Psoas muscle (tissue), 8 donors: Measurements from ENCODE around the gene TIRAP. TPM values are rescaled to one million over a fixed set of nuclear protein-coding genes. Genes with fewer than 3 reads are reported as not detected.
A peak's percentile ranks its signal among the peaks of the same experiment; 100 is the strongest.

Experiments
- ATAC-seq, 4 donors: fragments of 200-7000 bp; cut with Tn5 transposase; one replicate each; pipeline ENCODE4 v1.9.1; 2020; ENCODE audit warnings: moderate library complexity in 3 of 4, mild to moderate bottlenecking in 2 of 4
- DNase-seq, 2 donors: peaks; one replicate each; pipeline ENCODE4 v3.0.0-alpha.2; 2020
- H3K27ac ChIP-seq: fragments of 200-600 bp; one replicate; pipeline ENCODE4 v1.8.0; 2022
- H3K27me3 ChIP-seq, 3 donors: fragments of 200-600 bp in 1 of 3; one replicate each; pipeline versions ENCODE4 v1.6.1 to v1.8.0; 2013 to 2022; ENCODE audit warnings: low read length in 2 of 3, mild to moderate bottlenecking in 2 of 3, moderate library complexity in 1 of 3; ENCODE audit not compliant: insufficient read depth in 3 of 3
- H3K36me3 ChIP-seq, 2 donors: fragments of 200-600 bp in 1 of 2; one replicate each; pipeline versions ENCODE4 v1.6.1 to v1.8.0; 2013 to 2022; ENCODE audit warnings: low read depth in 1 of 2, mild to moderate bottlenecking in 1 of 2, moderate library complexity in 1 of 2; ENCODE audit not compliant: insufficient read depth in 1 of 2
- H3K4me1 ChIP-seq: fragments of 200-600 bp; one replicate; pipeline ENCODE4 v1.8.0; 2022
- H3K4me3 ChIP-seq: fragments of 200-600 bp; one replicate; pipeline ENCODE4 v1.8.0; 2022; ENCODE audit warnings: mild to moderate bottlenecking
- H3K9me3 ChIP-seq: fragments of 200-600 bp; one replicate; pipeline ENCODE4 v1.8.0; 2022
- WGBS, 3 donors: extraction: QIAGEN DNeasy Blood & Tissue Kit; methylation state at CpG; one replicate each; pipeline versions ENCODE4 v1.1.6 to v1.1.7; 2013; 5-methylcytosine and 5-hydroxymethylcytosine counted together
- intact Hi-C, 2 donors: fragments of 100-400 bp; cut with DNase I; formaldehyde crosslinking; loops; one replicate each; pipeline versions ENCODE4 v1.11.0 to v1.14.2; 2022
- polyA plus RNA-seq, 3 donors: library from polyadenylated mRNA; stranded (reverse); fragments of 200-250 nt; gene quantifications; one replicate each; pipeline ENCODE4 v1.2.3, GENCODE V29; 2013
- total RNA-seq, 4 donors: library from RNA; stranded (reverse); fragmentation: NEBNext Ultra II Directional in 2 of 4; extraction: Animal tissue kit (Norgen Biotek cat#: 25700) in 2 of 4; gene quantifications; one replicate each; pipeline versions ENCODE4 v1.2.1 to v1.2.4, GENCODE V29; 2021 to 2023
- TF ChIP-seq, protein P1 (sequence below): fragments of 200-600 bp; IDR thresholded peaks from one replicate; pipeline ENCODE4 v1.8.0; 2022; ENCODE audit warnings: antibody characterized with exemption
- donor health status: healthy with polysubstance abuse.
- donor health status: DM: no; HTN: no; CAD: no; lungs with moderate emphysema.
- donor health status: Bipolar disorder and iron deficiency.
- donor health status: healthy.
- donor health status: DM: yes; HTN: yes; CAD: no.
- donor health status: DM: no; HTN: no; CAD: no.
- donor health status: DM: no; HTN: no; CAD: no.
- donor health status: DM: yes; HTN: yes; CAD: no.

TIRAP gene
- total and polyA plus RNA-seq, 7 donors, result 3.3 to 9.6 (median 6.0) TPM

DNA sequence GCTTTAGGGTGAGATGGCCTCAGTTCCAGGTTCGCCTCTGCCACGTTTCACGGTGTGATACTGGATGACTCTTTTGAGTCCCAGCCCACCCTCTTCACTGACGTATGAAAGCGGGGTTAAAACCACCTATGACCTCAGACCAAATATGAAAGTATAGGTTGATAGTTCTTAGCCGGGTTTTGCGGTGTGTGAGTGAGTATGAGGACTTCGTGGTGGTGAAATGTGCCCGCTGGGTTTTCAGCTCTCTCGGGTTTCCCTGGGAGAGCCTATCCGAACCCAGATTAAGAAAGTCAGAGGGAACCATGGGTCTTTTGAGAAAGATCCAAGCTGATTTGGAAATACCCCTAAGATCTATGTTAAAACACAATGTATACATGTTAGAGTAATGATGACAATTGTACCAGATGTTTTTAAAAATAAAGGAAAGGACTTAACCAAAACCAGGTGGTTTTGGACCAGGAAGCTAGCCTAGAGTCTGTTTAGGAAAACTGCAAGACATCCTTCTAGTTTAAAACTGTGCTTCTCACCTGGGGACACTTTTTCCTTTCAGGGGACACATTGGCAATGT lies 46.8 kb downstream of the TIRAP start:
- no peak for DNase-seq
- intact Hi-C loops, result no loop called here
- ATAC-seq, result no peak
- no peak overlapping the region for H3K4me3 ChIP-seq
- H3K9me3 ChIP-seq, result no peaks in the 10 kb centered on the region
- H3K36me3 ChIP-seq, result peaks cover 0 to 13% of the 10 kb centered on the region in 2 donors
- H3K27ac ChIP-seq, result no peak overlapping the region
- H3K27me3 ChIP-seq, result no peaks in the 10 kb centered on the region
- peaks cover 13% of the 10 kb centered on the region for H3K4me1 ChIP-seq
- TF ChIP-seq, protein P1, sequence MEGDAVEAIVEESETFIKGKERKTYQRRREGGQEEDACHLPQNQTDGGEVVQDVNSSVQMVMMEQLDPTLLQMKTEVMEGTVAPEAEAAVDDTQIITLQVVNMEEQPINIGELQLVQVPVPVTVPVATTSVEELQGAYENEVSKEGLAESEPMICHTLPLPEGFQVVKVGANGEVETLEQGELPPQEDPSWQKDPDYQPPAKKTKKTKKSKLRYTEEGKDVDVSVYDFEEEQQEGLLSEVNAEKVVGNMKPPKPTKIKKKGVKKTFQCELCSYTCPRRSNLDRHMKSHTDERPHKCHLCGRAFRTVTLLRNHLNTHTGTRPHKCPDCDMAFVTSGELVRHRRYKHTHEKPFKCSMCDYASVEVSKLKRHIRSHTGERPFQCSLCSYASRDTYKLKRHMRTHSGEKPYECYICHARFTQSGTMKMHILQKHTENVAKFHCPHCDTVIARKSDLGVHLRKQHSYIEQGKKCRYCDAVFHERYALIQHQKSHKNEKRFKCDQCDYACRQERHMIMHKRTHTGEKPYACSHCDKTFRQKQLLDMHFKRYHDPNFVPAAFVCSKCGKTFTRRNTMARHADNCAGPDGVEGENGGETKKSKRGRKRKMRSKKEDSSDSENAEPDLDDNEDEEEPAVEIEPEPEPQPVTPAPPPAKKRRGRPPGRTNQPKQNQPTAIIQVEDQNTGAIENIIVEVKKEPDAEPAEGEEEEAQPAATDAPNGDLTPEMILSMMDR, result no peak
- WGBS, 3 donors, result 92 to 94% (median 93%) methylated on average over 11 of the region's 11 CpGs

DNA sequence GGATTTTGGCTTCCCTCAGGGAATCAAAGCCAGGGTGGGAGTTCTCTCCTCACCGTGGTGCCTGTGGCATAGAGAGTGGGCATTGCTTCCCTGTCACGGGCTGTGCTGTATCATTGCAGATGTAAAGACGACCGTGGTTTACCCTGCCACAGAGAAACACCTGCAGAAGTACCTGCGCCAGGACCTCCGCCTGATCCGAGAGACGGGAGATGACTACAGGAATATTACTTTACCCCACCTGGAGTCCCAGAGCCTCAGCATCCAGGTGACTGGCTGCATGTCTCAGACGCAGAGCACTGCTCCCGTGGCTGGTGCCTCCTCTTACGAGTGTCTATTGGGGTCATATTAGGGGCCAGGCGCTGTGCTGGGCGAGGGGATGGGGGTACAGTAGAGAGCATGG lies 48.4 kb downstream of the TIRAP start:
- Histone ChIP-seq H3K27me3 (no peaks in the 10 kb centered on the region), H3K36me3 (peaks cover 0 to 13% of the 10 kb centered on the region in 2 donors), H3K4me1 (peaks cover 20% of the 10 kb centered on the region), H3K9me3 (no peaks in the 10 kb centered on the region), H3K4me3 (no peak overlapping the region), H3K27ac (no peak overlapping the region)
- DNase-seq (no peak), ATAC-seq (no peak)
- TF ChIP-seq, protein P1, result no peak
- intact Hi-C loops, result no loop called here
- WGBS, 3 donors, result 95 to 98% (median 97%) methylated on average over 13 of the region's 13 CpGs

DNA sequence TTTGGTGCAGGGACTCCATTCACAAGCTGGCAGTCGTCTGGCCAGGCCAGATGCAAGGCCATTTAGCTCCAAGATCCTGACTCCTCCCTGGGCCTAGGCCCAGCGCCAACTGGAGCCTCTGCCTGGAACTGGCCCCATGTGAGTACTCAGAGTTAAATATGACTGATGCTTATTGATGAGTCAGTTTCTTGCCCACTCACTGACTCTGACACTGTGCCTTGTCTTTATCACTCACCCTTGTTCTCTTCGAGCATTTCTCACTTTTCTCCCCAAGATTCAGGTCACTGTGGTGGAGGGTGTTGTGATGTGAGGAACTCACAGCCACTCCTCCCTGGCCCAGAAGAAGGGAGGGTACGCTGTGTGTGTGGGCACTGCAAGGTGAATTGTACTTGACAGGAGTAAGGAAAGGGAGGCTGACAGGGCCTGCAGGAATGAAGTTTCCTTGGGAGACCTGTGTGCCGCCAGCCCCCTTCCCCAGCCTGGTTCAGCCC lies 49.4 kb downstream of the TIRAP start:
- TF ChIP-seq, protein P1, result no peak

DNA sequence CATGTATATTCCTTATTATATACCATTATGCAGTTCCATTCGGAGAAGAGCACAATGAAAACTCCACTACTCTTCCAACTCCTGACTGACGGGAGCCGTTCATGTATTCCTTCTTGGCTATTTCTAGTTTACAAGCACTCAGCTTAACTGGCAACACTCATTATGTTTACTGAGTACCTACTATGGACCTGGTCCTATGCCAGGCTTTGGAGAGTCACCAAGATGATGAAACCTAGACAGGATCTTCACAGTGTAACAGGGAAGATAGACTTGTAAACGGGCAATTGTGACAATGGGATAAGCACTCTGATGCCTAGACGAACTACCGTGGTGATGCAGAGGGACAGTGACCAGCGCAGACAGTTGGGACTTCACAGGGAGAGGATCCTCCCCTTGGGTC lies 50.2 kb downstream of the TIRAP start:
- intact Hi-C loops, result no loop called here
- ATAC-seq (no peak), DNase-seq (no peak)
- TF ChIP-seq, protein P1, result no peak
- Histone ChIP-seq H3K36me3 (peaks cover 0 to 13% of the 10 kb centered on the region in 2 donors), H3K4me3 (no peak overlapping the region), H3K27ac (peak overlapping the region; percentile 70), H3K27me3 (no peaks in the 10 kb centered on the region), H3K9me3 (no peaks in the 10 kb centered on the region), H3K4me1 (peaks cover 20% of the 10 kb centered on the region)
- 79 to 93% (median 85%) methylated on average over 7 of the region's 7 CpGs for WGBS, 3 donors

More for the DNA sequence above, 49.4 kb downstream of the TIRAP start:
- peak; percentile 89 to 92 for DNase-seq
- Histone ChIP-seq H3K4me3 (no peak overlapping the region), H3K27ac (peak overlapping the region; percentile 70), H3K36me3 (peaks cover 0 to 13% of the 10 kb centered on the region in 2 donors), H3K9me3 (no peaks in the 10 kb centered on the region), H3K4me1 (peaks cover 20% of the 10 kb centered on the region), H3K27me3 (no peaks in the 10 kb centered on the region)
- intact Hi-C loops, result no loop called here
- peak; percentile 89 to 96 (median 91) for ATAC-seq
- WGBS, 3 donors, result 42 to 59% (median 44%) methylated on average over 5 of the region's 5 CpGs
